HG02885 (cell line): ENCODE measurements around the gene AHNAK.
"Not testable (repeated sequence)": the region's sequence is repeated elsewhere in the genome, so short reads cannot be mapped to it uniquely, and the experiment has no call there.

Source experiments
- ATAC-seq: cut with Tn5 transposase; IDR thresholded peaks from one replicate; pipeline ENCODE4 v1.9.1; 2021; ENCODE audit warnings: mild to moderate bottlenecking; ENCODE audit not compliant: unreplicated experiment, poor library complexity

Gene AHNAK

GRCh38 chr11:62553839-62554361 lies 7.3 kb upstream of the AHNAK start:
- ATAC-seq: no peak

DNA sequence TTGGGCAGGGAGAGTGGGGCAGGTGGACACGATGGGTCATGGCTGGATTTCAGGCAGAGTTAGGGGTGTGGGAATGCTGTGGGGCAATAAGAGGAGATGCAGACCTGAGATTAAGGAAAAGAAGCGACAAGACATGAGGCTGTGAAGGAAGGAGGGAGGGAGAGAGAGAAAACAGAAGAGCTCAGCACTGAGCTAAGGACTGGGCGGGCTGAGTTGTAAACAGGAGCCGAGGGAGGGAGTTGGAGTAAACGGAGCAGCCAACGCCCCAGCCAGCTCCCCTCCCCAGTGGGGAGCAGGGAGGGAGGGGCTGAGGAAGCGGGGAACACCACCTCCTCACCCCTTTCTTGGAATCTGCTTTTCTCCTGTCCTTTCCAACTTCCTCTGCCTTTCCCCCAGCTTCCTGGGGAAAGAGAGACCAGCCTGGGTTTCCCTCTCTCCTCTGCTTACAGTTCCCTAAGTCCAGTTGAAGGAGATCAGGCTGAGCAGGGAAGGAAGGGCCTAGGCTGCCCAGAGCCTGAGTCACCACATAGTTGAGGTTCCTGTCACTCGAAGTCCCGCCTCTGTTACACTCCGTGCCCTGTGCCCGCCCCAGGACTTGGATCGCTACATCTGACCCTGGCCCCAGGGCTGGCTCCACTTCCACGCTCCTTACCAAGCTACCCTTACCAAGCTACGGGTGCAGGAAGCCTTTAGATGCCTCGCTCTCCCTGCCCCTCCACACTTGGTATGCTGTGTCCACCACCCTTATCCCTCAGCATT lies 6.7 kb upstream of the AHNAK start:
- ATAC-seq: no peak

GRCh38 chr11:62552485-62553079 lies 6.0 kb upstream of the AHNAK start:
- ATAC-seq: no peak

- ATAC-seq: not testable (repeated sequence)
These were observed 3.9 kb upstream of the AHNAK start for GRCh38 chr11:62550478-62550877.

DNA sequence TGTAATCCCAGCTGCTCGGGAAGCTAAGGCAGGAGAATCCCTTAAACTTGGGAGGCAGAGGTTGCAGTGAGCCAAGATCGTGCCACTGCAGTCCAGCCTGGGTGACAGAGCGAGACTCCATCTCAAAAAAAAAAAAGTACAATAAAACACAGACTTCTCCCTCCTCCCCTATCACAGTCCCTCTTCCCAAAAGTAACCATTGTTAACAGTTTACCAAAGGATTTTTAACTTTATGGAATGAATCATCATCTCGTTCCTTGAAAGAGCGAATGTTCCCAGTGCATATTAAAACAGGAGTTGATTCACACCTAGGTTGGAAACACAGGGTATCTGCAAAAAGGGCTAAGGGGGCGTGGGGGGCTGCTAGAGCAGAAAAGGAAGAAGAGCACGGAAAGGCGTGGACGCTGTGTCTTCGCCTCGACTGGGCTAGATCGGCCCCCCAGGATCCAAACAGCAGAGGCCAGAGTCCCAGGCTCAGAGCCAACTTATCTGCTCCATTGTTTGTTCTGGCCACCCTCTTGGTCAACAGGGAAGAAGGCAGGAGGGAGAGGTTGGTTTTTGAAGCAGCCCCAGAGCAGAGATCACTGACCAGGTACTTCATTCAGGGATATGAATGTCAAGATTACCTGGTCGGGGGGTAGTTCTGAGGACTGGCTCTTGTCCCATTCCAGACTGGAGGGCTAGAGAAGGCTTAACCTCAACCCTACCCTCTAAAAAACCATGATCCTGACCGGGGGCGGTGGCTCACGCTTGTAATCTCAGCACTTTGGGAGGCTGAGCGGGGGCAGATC lies 2.1 kb upstream of the AHNAK start:
- ATAC-seq: no peak

GRCh38 chr11:62547691-62548281 lies 1.2 kb upstream of the AHNAK start:
- no peak for ATAC-seq

DNA sequence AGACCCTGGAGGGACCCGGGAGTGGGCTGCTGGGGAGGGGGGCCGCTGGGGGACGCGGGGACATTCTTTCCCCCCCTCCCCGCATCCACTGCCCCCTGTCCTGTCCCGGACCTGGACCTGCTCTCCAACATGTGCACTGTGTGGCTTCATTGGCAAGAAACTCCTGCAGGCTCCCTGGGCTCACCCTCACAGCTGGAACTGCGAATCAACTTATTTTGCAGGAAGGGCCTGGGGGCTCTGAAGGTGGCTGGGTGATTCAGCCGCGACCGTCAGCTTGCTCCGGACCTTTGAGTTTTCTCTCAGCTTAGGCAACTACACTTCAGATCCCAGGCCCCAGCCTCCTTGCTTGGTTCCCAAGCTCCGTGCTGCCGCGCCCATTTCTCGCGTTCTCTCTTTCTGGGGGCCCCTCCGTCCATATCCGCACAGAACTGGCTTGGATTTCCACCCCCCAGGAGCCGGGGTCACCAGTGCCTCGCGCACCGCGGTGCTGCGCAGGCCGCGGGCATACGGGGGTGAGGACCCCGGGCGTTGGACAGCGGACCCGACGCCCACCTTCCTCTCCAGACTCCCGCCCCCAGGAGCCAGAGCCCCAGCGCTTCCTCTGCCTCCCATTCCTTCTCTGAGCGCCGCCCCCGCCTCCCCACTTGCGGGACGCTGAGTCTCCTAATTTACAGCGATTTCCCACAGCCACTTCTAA lies 471 bp upstream of the AHNAK start:
- ATAC-seq: no peak

DNA sequence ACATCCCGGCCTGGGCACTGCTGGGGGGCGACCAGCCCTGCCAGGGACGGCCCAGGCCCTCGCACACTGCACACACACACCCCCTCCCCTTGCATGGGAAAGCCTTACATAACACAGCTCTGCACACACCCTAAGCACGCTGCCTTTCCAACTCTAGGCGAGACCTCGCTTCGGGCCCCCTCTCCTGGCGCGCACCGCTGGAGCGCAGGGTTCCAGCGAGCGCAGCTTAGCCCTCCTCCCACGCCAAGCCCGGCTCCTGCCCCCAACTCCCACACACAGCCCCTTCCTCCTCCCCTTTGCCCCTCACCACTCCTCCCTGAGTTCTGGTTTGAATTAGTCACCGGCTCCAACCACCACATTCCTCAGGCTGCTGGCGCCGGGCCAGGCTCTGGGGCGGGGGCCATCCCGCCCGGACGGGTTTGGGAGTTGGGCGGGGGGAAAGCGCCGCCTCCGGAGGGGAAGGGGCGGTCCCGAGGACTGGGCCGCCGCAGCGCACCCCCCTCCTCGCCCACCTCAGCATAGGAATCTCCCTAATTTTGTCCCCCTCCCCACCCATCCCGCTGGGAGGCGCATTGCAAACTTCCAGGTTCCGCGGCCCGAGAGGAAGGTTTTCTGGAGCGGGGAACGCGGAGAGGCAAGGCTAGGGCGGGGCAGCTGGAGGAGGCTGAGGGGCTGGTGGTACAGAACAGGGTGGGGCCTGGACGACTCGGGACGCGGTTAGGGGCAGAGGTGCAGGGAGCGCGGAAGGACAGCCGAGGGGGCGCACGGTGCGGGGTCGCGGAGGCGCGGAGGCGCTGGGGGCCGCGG lies 966 bp downstream of the AHNAK start:
- ATAC-seq: no peak

GRCh38 chr11:62544581-62545436 lies 1.8 kb downstream of the AHNAK start:
- ATAC-seq: no peak

DNA sequence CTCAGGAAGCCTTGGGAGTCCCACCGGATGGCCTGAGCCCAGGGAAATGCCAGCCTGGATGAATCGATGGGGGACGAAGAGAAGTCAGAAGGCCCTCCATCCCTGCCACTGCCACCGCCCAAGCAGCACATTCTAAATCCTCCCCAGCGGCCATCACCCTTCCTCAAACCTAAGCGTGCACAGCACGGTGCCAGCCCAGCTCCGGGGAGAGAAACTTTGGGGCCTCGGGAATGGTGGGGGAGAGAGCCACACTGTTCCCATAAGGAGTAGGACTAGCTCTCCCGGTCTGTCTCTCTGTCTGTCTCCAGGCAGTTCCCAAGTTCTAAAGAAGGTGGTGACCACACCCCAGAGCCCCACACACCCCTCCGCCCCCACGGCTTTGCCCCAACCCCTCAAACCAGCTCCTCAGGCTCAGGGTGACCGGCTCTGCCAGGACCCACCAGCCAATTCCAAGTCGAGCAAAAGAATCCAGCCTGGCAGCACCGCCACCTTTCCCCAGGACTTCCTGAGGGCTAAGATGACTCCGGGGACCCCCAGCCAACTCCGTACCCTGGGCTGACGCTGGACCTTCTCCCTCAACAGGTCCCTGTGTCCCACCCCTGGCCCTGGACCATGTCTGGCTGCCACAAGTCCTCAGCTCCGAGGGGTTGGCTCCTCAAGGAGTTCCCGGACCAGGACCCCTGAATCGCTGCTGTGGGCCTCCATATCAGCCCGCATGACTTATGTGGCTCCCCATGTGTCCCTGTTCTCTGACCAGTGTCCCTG lies 2.7 kb downstream of the AHNAK start:
- ATAC-seq: no peak

GRCh38 chr11:62542750-62543567 lies 3.6 kb downstream of the AHNAK start:
- peak; percentile 34 for ATAC-seq

GRCh38 chr11:62542111-62542745 lies 4.4 kb downstream of the AHNAK start:
- ATAC-seq: no peak

- ATAC-seq: peak; percentile 53
These were observed 5.6 kb downstream of the AHNAK start for GRCh38 chr11:62540804-62541701.

DNA sequence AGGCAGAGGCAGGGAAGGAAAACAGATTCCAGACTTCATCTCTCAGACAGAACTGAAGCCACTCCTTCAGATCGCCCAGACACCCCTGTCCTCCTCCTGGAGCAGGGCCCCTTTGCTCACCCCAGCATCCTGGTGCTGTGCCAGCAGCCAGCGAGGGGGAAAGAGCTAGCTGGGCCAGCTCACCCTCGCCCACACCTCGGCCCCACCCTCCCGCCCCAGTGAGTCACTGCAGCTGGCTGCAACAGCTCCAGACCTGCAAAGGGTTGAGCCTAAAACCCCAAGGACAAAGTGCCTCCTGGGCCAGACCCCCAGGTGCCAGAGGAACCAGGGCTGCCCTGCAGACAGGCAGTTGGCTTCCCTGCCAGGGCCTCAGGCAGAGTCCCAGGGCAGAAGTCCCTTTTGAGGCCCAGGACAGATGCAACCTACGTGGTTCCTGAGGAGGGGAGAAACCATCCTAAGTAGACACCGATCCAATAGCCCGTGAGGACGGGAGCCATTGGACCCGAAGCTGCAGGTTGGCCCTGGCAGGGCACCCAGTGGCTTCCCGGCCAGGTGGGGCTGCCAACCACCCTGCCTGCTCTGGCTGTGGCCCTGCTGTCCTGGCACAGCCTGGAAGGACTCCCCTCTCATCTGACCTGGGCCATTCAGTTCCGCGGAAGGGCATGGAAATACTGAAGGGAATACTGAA lies 7.2 kb downstream of the AHNAK start:
- ATAC-seq: no peak
